Keratinocyte (primary cell): ENCODE measurements around the gene RRP1B.

Experiments
- CTCF ChIP-seq, 3 experiments: IDR thresholded peaks in 1 of 3; conservative IDR thresholded peaks in 1 of 3; optimal IDR thresholded peaks in 1 of 3; 2 replicates in 2 of 3; 3 replicates in 1 of 3; pipeline versions ENCODE3 to v1.5.1; 2011; ENCODE audit warnings: low read length in 3 of 3, mild to moderate bottlenecking in 3 of 3, moderate library complexity in 2 of 3, control low read depth in 1 of 3, inconsistent platforms in 1 of 3; ENCODE audit not compliant: insufficient read depth in 2 of 3; ENCODE audit errors: extremely low read depth in 1 of 3
- EZH2 ChIP-seq: IDR thresholded peaks from one replicate; pipeline ENCODE4 v1.6.1; 2012; ENCODE audit warnings: inconsistent platforms, mild to moderate bottlenecking, low read length, moderate library complexity

DNA sequence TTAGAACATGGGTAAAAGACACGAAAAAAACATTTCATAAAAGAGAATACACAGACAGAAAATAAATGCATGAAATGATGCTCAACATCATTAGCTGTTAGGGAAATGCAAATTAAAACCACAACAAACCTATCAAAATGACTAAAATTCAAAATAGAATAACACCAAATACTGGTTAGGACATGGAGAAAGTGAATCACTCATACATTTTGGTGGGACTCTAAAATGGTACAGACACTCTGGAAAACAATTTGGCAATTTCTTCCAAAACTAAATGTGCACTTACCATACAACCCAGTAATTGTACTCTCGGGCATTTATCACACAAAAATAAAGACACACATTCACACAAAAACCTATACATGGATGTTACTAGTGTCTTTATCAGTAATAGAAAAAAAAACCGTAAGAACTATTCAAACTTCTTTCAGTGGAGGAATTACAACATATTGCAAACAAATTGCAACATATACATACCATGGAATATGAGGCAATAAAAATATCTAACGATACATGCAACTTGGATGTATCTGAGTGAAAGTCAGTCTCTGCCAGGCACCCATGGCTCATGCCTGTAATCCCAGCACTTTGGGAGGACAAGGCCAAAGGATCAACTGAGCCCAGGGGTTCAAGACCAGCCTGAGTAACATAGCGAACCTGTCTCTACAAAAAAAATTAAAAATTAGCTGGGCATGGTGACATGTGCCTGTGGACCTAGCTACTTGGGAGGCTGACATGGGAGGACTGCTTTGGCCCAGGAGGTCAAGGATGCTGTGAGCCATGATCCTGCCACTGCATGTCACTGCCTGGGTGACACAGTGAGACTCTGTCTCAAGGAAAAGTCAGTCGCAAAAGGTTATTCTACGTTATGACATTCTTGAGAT is 19.6 kb upstream of the RRP1B start:
- TF ChIP-seq CTCF (optimal IDR thresholded peaks at IDR 0.05 in 1 of 3, IDR thresholded peaks at IDR 0.05 in 1 of 3, conservative IDR thresholded peaks at IDR 0.05 in 1 of 3; ENCODE audit: extremely low read depth in 1 of 3, insufficient read depth in 2 of 3, low read length in 3 of 3) (no peak), EZH2 (no peak)
